ENCODE measurements around the gene PRKCSH. TPM values are rescaled to one million over a fixed set of nuclear protein-coding genes. Genes with fewer than 3 reads are reported as not detected.
"Not testable (repeated sequence)": the region's sequence is repeated elsewhere in the genome, so short reads cannot be mapped to it uniquely, and the experiment has no call there.

PRKCSH gene
- total RNA-seq, 1 donor from 2014 or later, result 396 TPM

GRCh38 chr19:11456659-11457058 lies 21.2 kb downstream of the PRKCSH start:
- TF ChIP-seq CTCF (IDR thresholded peaks at IDR 0.05; ENCODE audit: unreplicated experiment), result no peak

GRCh38 chr19:11457115-11457514 lies 21.7 kb downstream of the PRKCSH start:
- no peak for DNase-seq (ENCODE audit: low spot score in 2 of 2, unreplicated experiment in 2 of 2)
- Mint-ChIP-seq H3K4me3 (no peak overlapping the region), H3K4me1 (peaks cover 7% of the 10 kb centered on the region), H3K36me3 (no peaks in the 10 kb centered on the region), H3K27ac (no peak overlapping the region), H3K9me3 (no peaks in the 10 kb centered on the region), H3K27me3 (ENCODE audit: low read depth) (peaks cover 6% of the 10 kb centered on the region)
- no peak for TF ChIP-seq CTCF (IDR thresholded peaks at IDR 0.05; ENCODE audit: unreplicated experiment)

More at GRCh38 chr19:11456659-11457058, 21.2 kb downstream of the PRKCSH start:
- Mint-ChIP-seq H3K4me1 (peaks cover 8% of the 10 kb centered on the region), H3K36me3 (no peaks in the 10 kb centered on the region), H3K27me3 (ENCODE audit: low read depth) (peaks cover 6% of the 10 kb centered on the region), H3K27ac (peak overlapping the region; percentile 9), H3K4me3 (no peak overlapping the region), H3K9me3 (no peaks in the 10 kb centered on the region)
- DNase-seq (ENCODE audit: low spot score in 2 of 2, unreplicated experiment in 2 of 2), result no peak

DNA sequence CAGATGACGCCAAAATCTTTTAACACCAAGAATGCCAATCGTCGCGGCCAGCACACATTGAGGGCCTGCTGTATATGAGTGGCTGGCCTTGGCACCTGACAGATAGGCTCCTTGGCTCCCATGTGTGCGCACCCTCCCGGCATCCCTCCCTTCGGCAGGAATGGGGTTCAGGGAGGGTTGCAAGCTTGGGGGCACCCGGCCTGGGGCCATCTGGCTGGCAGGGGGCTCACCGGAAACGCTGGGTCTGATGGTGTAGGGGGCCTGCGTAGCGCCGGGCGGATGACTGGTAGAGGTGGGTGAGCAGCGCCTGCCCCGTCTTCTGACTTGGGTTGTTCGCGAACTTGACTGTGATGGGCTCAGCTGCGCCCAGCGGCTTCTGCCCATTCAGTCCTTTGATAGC lies 22.4 kb downstream of the PRKCSH start:
- Mint-ChIP-seq H3K36me3 (no peaks in the 10 kb centered on the region), H3K27ac (no peak overlapping the region), H3K9me3 (no peaks in the 10 kb centered on the region), H3K4me1 (peaks cover 3% of the 10 kb centered on the region), H3K4me3 (no peak overlapping the region), H3K27me3 (ENCODE audit: low read depth) (peaks cover 6% of the 10 kb centered on the region)
- DNase-seq (ENCODE audit: low spot score in 2 of 2, unreplicated experiment in 2 of 2), result no peak
- TF ChIP-seq CTCF (IDR thresholded peaks at IDR 0.05; ENCODE audit: unreplicated experiment), result no peak

GRCh38 chr19:11458236-11458900 lies 22.9 kb downstream of the PRKCSH start:
- DNase-seq (ENCODE audit: low spot score in 2 of 2, unreplicated experiment in 2 of 2), result no peak
- peaks cover 1% of the 10 kb centered on the region for H3K4me1 Mint-ChIP-seq
- H3K27ac Mint-ChIP-seq, result no peak overlapping the region
- no peaks in the 10 kb centered on the region for H3K9me3 Mint-ChIP-seq
- H3K4me3 Mint-ChIP-seq, result no peak overlapping the region
- peaks cover 6% of the 10 kb centered on the region for H3K27me3 Mint-ChIP-seq (ENCODE audit: low read depth)
- no peaks in the 10 kb centered on the region for H3K36me3 Mint-ChIP-seq
- no peak for TF ChIP-seq CTCF (IDR thresholded peaks at IDR 0.05; ENCODE audit: unreplicated experiment)

GRCh38 chr19:11458912-11459311 lies 23.5 kb downstream of the PRKCSH start:
- not testable (repeated sequence) for H3K36me3 Mint-ChIP-seq; DNase-seq (ENCODE audit: low spot score in 2 of 2, unreplicated experiment in 2 of 2); H3K27ac Mint-ChIP-seq; H3K4me1 Mint-ChIP-seq; H3K9me3 Mint-ChIP-seq; H3K27me3 Mint-ChIP-seq (ENCODE audit: low read depth); H3K4me3 Mint-ChIP-seq

GRCh38 chr19:11460207-11460606 lies 24.8 kb downstream of the PRKCSH start:
- Mint-ChIP-seq H3K4me1 (no peaks in the 10 kb centered on the region), H3K36me3 (no peaks in the 10 kb centered on the region), H3K27me3 (ENCODE audit: low read depth) (peaks cover 6% of the 10 kb centered on the region), H3K27ac (no peak overlapping the region), H3K4me3 (no peak overlapping the region), H3K9me3 (no peaks in the 10 kb centered on the region)
- no peak for DNase-seq (ENCODE audit: low spot score in 2 of 2, unreplicated experiment in 2 of 2)
- TF ChIP-seq CTCF (IDR thresholded peaks at IDR 0.05; ENCODE audit: unreplicated experiment), result no peak

Measured in mesothelial cell of epicardium (in vitro differentiated cells).